Ovary (tissue), 9 donors: ENCODE data around the gene TATDN2. TPM values are rescaled to one million over a fixed set of nuclear protein-coding genes. Genes with fewer than 3 reads are reported as not detected.

Experiments used
- DNase-seq, 5 donors: peaks; one replicate each; pipeline ENCODE4 v3.0.0-alpha.2; 2019 to 2020
- H3K27ac ChIP-seq, 2 donors: fragments of 200-600 bp; one replicate each; pipeline versions ENCODE4 v1.5.1 to v1.8.0; 2019 to 2022
- H3K27me3 ChIP-seq: fragments of 200-600 bp; one replicate; pipeline ENCODE4 v1.8.0; 2022
- H3K36me3 ChIP-seq: fragments of 200-600 bp; sonication (generic); one replicate; pipeline ENCODE4 v1.5.1; 2019
- H3K4me1 ChIP-seq: one replicate; pipeline ENCODE4 v1.8.1; 2013; ENCODE audit warnings: mild to moderate bottlenecking, moderate library complexity; ENCODE audit not compliant: insufficient read depth
- H3K4me3 ChIP-seq: fragments of 200-600 bp; sonication (generic); one replicate; pipeline ENCODE4 v1.5.1; 2017
- H3K9me3 ChIP-seq, 2 donors: fragments of 200-600 bp in 1 of 2; sonication (generic) in 1 of 2; one replicate each; pipeline versions ENCODE4 v1.5.1 to v1.8.1; 2013 to 2019; ENCODE audit warnings: mild to moderate bottlenecking in 1 of 2, moderate library complexity in 1 of 2
- EP300 ChIP-seq: sonication (generic); formaldehyde crosslinking; IDR thresholded peaks from one replicate; pipeline ENCODE4 v1.6.1; 2017; ENCODE audit warnings: antibody characterized with exemption
- POLR2A ChIP-seq: fragments of 450-650 bp; IDR thresholded peaks from one replicate; pipeline ENCODE4 v1.6.1; 2017; ENCODE audit warnings: antibody characterized with exemption, mild to moderate bottlenecking, moderate library complexity
- WGBS, 3 donors: extraction: QIAGEN DNeasy Blood & Tissue Kit in 1 of 3; methylation state at CpG; one replicate each; pipeline versions ENCODE4 v1.1.5 to v1.1.7; 2013 to 2017; 5-methylcytosine and 5-hydroxymethylcytosine counted together
- intact Hi-C, 4 donors: fragments of 100-400 bp; cut with DNase I; formaldehyde crosslinking; loops; one replicate each; pipeline versions ENCODE4 v1.11.0 to v1.15.1; 2022 to 2023
- polyA plus RNA-seq, 2 donors: library from polyadenylated mRNA; stranded (reverse); fragments of 200-250 nt in 1 of 2; fragments of 350-450 nt in 1 of 2; fragmentation: Illumina TruSeq in 1 of 2; extraction: RNeasy Lipid Tissue Mini Kit (QIAGEN cat#74804) in 1 of 2; gene quantifications; one replicate each; pipeline ENCODE4 v1.2.3, GENCODE V29; 2013 to 2014
- total RNA-seq, 7 donors: library from RNA; depleted of rRNA in 2 of 7; stranded (reverse); fragments of >200 nt in 2 of 7; fragmentation: NEBNext Ultra II Directional in 3 of 7; extraction: Animal tissue kit (Norgen Biotek cat#: 25700) in 3 of 7; gene quantifications; one replicate each; pipeline versions ENCODE4 v1.1.0 to v1.2.4, GENCODE V29; 2016 to 2023
- TF ChIP-seq, protein P1 (sequence below), 3 donors: fragments of 450-650 bp in 2 of 3; fragments of 200-600 bp in 1 of 3; IDR thresholded peaks; one replicate each; pipeline versions ENCODE4 v1.5.1 to v1.8.0; 2016 to 2022; ENCODE audit warnings: antibody characterized with exemption in 3 of 3, mild to moderate bottlenecking in 1 of 3
- donor health status: DM: no; HTN: no; CAD: no; lungs with moderate emphysema.
- donor health status: DM: no; HTN: no; CAD: no.
- donor health status: Bipolar disorder and iron deficiency.
- donor health status: DM: yes; HTN: yes; CAD: no.
- donor health status: DM: no; HTN: no; CAD: no.
- donor health status: DM: yes; HTN: yes; CAD: no.

The TATDN2 gene
- total and polyA plus RNA-seq, 9 donors, result 17.3 to 46.4 (median 38.7) TPM

DNA sequence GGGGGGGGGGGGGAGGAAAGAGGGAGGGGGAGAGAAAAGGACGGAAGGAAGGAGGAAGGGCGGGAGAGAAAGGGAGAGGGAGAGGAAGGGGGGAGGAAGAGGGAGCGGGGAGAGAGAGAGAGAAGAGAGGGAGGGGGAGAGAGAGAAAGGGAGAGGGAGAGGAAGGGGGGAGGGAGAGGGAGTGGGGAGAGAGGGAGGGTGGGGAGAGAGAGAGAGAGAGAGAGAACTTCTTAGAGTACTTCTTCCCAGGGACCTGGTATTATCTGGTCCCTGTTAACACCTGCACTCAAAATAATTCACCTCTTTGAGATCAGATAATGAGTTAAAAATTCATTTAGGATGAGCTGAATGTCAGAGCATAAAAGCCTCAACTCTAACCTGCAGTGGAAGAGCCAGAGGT, 71.5 kb downstream of the TATDN2 start:
- intact Hi-C loops, result no loop called here
- H3K4me3 ChIP-seq, result peak overlapping the region; percentile 99
- no peak for DNase-seq
- H3K27me3 ChIP-seq, result no peaks in the 10 kb centered on the region
- no peaks in the 10 kb centered on the region for H3K4me1 ChIP-seq
- 0 to 7% (median 5%) methylated on average over 3 of the region's 3 CpGs for WGBS, 3 donors
- no peaks in the 10 kb centered on the region for H3K36me3 ChIP-seq
- TF ChIP-seq, protein P1, sequence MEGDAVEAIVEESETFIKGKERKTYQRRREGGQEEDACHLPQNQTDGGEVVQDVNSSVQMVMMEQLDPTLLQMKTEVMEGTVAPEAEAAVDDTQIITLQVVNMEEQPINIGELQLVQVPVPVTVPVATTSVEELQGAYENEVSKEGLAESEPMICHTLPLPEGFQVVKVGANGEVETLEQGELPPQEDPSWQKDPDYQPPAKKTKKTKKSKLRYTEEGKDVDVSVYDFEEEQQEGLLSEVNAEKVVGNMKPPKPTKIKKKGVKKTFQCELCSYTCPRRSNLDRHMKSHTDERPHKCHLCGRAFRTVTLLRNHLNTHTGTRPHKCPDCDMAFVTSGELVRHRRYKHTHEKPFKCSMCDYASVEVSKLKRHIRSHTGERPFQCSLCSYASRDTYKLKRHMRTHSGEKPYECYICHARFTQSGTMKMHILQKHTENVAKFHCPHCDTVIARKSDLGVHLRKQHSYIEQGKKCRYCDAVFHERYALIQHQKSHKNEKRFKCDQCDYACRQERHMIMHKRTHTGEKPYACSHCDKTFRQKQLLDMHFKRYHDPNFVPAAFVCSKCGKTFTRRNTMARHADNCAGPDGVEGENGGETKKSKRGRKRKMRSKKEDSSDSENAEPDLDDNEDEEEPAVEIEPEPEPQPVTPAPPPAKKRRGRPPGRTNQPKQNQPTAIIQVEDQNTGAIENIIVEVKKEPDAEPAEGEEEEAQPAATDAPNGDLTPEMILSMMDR (IDR thresholded peaks at IDR 0.05), result no peak
- TF ChIP-seq POLR2A, result no peak
- no peaks in the 10 kb centered on the region for H3K9me3 ChIP-seq
- H3K27ac ChIP-seq, result no peak overlapping the region

GRCh38 chr3:10320320-10320677, 72.0 kb downstream of the TATDN2 start:
- no peaks in the 10 kb centered on the region for H3K9me3 ChIP-seq
- H3K27me3 ChIP-seq, result no peaks in the 10 kb centered on the region
- WGBS, 3 donors, result 0 to 1% (median 0%) methylated on average over 9 of the region's 9 CpGs
- peak overlapping the region; percentile 31 to 80 for H3K27ac ChIP-seq
- no peaks in the 10 kb centered on the region for H3K36me3 ChIP-seq
- H3K4me3 ChIP-seq, result peak overlapping the region; percentile 99
- DNase-seq, result no peak
- TF ChIP-seq, protein P1 (IDR thresholded peaks at IDR 0.05), result no peak
- TF ChIP-seq POLR2A, result no peak
- TF ChIP-seq EP300, result no peak
- H3K4me1 ChIP-seq, result no peaks in the 10 kb centered on the region
- intact Hi-C loops, result no loop called here

DNA sequence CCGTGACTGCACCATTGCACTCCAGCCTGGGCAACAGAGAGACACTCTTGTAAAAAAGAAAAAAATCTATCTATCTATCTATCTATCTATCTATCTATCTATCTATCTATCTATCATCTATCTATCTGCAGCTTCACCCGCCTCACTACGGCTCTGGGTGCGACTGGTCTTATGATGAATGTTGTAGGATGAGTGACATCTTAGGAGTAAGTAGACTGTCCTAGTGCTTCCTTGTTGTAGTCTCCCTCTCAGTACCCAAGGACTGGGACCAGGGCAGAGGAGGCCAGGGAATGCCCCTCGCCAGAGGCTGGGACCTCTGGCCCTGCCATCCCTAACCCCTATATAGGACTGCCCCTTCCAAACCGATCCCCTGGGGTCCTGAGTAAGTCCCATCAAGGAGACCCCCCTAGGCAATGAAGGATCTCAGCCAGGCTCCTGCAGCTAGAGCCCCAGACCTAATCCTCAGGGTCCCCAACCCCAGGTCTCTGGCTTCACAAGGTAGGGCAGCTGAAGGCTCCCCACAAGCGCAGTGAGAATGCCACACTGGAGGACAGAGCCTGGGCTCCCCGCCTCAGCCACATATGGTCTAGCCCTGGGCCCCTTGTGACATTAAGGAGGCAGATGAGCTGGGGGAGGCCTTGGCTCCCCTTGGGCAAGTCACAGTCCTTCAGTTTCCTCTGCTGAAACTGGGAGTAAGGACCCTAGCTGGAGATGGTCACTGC, 73.5 kb downstream of the TATDN2 start:
- Histone ChIP-seq H3K4me3 (peak overlapping the region; percentile 99), H3K9me3 (no peaks in the 10 kb centered on the region), H3K27me3 (no peaks in the 10 kb centered on the region), H3K27ac (peak overlapping the region in 1 of 2 donors; percentile 80), H3K36me3 (no peaks in the 10 kb centered on the region), H3K4me1 (no peaks in the 10 kb centered on the region)
- WGBS, 3 donors, result 90 to 94% (median 93%) methylated on average over 8 of the region's 8 CpGs
- no peak for DNase-seq
- intact Hi-C loops, result no loop called here
- TF ChIP-seq EP300 (no peak), POLR2A (no peak)
- TF ChIP-seq, protein P1 (IDR thresholded peaks at IDR 0.05), result no peak

DNA sequence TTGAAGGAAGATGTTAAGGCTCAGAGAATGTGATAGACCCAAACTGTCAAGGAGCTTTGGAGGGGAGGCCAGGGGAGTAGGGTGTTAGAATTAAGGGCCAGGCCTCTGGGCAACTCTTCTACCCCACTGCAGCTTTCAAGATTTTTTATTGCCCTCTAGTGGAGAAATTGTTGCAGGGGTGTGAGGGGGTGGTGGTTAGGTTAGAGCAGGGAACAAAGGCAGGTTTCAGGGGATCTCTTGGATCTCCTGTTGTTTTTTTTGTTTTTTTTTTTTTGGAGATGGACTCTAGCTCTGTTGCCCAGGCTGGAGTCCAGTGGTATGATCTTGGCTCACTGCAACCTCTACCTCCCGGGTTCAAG, 74.1 kb downstream of the TATDN2 start:
- no peaks in the 10 kb centered on the region for H3K36me3 ChIP-seq
- TF ChIP-seq EP300 (no peak), POLR2A (no peak)
- TF ChIP-seq, protein P1 (IDR thresholded peaks at IDR 0.05), result no peak
- no peak overlapping the region for H3K27ac ChIP-seq
- no peaks in the 10 kb centered on the region for H3K9me3 ChIP-seq
- H3K4me3 ChIP-seq, result no peak overlapping the region
- intact Hi-C loops, result no loop called here
- H3K4me1 ChIP-seq, result no peaks in the 10 kb centered on the region
- no peak for DNase-seq
- no peaks in the 10 kb centered on the region for H3K27me3 ChIP-seq
- WGBS, 3 donors, result 74 to 96% (median 88%) methylated on average over 1 of the region's 1 CpG
